HL-60 (cell line): ENCODE measurements around the gene KRTAP1-1.
A peak's percentile ranks its signal among the peaks of the same experiment; 100 is the strongest.

ENCODE experiments used
- DNase-seq, 2 experiments: peaks; one replicate each; pipeline ENCODE4 v3.0.0-alpha.2; 2010 to 2020; ENCODE audit warnings: low read depth in 1 of 2, low spot score in 1 of 2
- H3K27ac ChIP-seq: fragments of 250-450 bp; sonication (Bioruptor Pico); replicated peaks from 2 replicates; pipeline ENCODE4 v1.5.1; 2020; ENCODE audit warnings: mild to moderate bottlenecking, moderate library complexity
- H3K27me3 ChIP-seq: fragments of 250-450 bp; sonication (Bioruptor Pico); 2 replicates; pipeline ENCODE4 v1.5.1; 2021; ENCODE audit warnings: mild to moderate bottlenecking, moderate library complexity; ENCODE audit not compliant: insufficient read depth, poor library complexity, severe bottlenecking
- H3K4me3 ChIP-seq: replicated peaks from 2 replicates; pipeline ENCODE4 v1.5.1; 2011; ENCODE audit warnings: mild to moderate bottlenecking, control low read depth, low read length; ENCODE audit not compliant: insufficient read depth
- CTCF ChIP-seq: IDR thresholded peaks from one replicate; pipeline ENCODE4 v1.5.1; 2011; ENCODE audit warnings: low read length, control low read depth, inconsistent platforms; ENCODE audit not compliant: insufficient read depth
- GABPA ChIP-seq: IDR thresholded peaks from 2 replicates; pipeline ENCODE4 v1.6.1; 2012; ENCODE audit warnings: low read depth
- POLR2AphosphoS5 ChIP-seq: IDR thresholded peaks from 2 replicates; pipeline ENCODE4 v1.6.1; 2012; ENCODE audit warnings: low read depth
- SPI1 ChIP-seq: IDR thresholded peaks from 2 replicates; pipeline ENCODE4 v1.6.1; 2012; ENCODE audit warnings: low read depth, mild to moderate bottlenecking, borderline replicate concordance
- TF ChIP-seq, protein P1 (sequence below): IDR thresholded peaks from 2 replicates; pipeline ENCODE4 v1.6.1; 2012; ENCODE audit warnings: low read depth; ENCODE audit not compliant: insufficient replicate concordance

KRTAP1-1 gene

DNA sequence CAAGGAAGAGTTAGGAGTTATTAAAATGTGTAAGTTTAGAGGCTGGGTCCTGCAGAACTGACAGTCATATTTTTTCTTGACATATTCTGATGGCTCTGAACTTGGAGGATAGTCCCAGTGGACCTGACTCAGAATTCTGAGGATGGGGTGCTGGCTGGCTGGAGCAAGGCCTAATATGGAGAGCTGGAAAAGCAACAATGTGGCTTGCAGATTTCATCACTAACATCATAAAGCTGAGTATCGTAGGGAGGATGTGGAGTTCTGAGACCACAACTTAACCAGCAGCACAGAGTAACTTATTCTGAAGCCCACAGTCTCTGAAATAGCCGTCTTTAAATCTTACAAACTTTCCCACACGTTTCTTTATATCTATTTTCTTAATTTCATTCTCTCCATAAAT, 16.6 kb downstream of the KRTAP1-1 start:
- no peak for DNase-seq
- Histone ChIP-seq H3K27ac (no peak overlapping the region), H3K4me3 (no peak overlapping the region), H3K27me3 (peaks cover 3% of the 10 kb centered on the region)
- no peak for TF ChIP-seq SPI1
- no peak for TF ChIP-seq GABPA
- no peak for TF ChIP-seq POLR2AphosphoS5
- TF ChIP-seq, protein P1, sequence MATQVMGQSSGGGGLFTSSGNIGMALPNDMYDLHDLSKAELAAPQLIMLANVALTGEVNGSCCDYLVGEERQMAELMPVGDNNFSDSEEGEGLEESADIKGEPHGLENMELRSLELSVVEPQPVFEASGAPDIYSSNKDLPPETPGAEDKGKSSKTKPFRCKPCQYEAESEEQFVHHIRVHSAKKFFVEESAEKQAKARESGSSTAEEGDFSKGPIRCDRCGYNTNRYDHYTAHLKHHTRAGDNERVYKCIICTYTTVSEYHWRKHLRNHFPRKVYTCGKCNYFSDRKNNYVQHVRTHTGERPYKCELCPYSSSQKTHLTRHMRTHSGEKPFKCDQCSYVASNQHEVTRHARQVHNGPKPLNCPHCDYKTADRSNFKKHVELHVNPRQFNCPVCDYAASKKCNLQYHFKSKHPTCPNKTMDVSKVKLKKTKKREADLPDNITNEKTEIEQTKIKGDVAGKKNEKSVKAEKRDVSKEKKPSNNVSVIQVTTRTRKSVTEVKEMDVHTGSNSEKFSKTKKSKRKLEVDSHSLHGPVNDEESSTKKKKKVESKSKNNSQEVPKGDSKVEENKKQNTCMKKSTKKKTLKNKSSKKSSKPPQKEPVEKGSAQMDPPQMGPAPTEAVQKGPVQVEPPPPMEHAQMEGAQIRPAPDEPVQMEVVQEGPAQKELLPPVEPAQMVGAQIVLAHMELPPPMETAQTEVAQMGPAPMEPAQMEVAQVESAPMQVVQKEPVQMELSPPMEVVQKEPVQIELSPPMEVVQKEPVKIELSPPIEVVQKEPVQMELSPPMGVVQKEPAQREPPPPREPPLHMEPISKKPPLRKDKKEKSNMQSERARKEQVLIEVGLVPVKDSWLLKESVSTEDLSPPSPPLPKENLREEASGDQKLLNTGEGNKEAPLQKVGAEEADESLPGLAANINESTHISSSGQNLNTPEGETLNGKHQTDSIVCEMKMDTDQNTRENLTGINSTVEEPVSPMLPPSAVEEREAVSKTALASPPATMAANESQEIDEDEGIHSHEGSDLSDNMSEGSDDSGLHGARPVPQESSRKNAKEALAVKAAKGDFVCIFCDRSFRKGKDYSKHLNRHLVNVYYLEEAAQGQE = no peak
- no peak for TF ChIP-seq CTCF

- TF ChIP-seq, protein P1 = no peak
- no peak for TF ChIP-seq GABPA
- no peak for TF ChIP-seq POLR2AphosphoS5
- no peak for TF ChIP-seq CTCF
- no peak for TF ChIP-seq SPI1
- Histone ChIP-seq H3K4me3 (no peak overlapping the region), H3K27ac (no peak overlapping the region), H3K27me3 (no peaks in the 10 kb centered on the region)
- no peak for DNase-seq
Observed at GRCh38 chr17:41020336-41020735, 20.9 kb downstream of the KRTAP1-1 start.

- Histone ChIP-seq H3K4me3 (no peak overlapping the region), H3K27ac (no peak overlapping the region), H3K27me3 (no peaks in the 10 kb centered on the region)
- no peak for TF ChIP-seq GABPA
- DNase-seq = no peak
Observed at GRCh38 chr17:41019415-41019814, 21.8 kb downstream of the KRTAP1-1 start.

DNA sequence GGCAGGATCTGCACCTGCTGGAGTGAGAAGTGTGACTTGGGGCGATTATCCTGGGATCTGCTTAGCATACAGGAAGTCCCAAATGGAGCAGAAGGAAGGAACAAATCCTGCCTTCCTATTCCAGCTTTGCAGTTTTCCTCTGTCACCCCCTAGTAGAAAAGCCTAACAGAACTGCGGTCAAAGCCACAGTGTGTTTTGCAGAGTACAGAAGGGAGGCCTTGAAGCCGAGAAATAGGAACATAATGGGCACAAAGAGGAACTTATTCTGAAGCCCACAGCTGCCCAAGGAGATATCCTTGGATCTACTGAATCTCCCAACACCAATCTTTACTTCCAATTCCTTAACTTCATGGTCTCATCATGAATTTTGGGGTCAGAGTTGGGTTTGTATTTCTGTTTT, 22.7 kb downstream of the KRTAP1-1 start:
- DNase-seq = peak in 1 of 2 experiments; percentile 58
- Histone ChIP-seq H3K4me3 (no peak overlapping the region), H3K27ac (no peak overlapping the region), H3K27me3 (no peaks in the 10 kb centered on the region)
- TF ChIP-seq POLR2AphosphoS5 (no peak), CTCF (no peak), GABPA (no peak), SPI1 (no peak)
- TF ChIP-seq, protein P1 = no peak
